ENCODE results near the gene SLC16A12. TPM values are rescaled to one million over a fixed set of nuclear protein-coding genes. Genes with fewer than 3 reads are reported as not detected.

The SLC16A12 gene
- 0.20 and 0.26 TPM in 2 replicates for total RNA-seq (2014; rRNA removed; shearing (Covaris generic))
- 0.63 and 0.97 TPM in 2 replicates for polyA plus RNA-seq (2015; cell fraction: cytosol; rRNA removed)
- polyA plus RNA-seq (2015; cell fraction: nucleus; rRNA removed) = 1.6 and 1.9 TPM in 2 replicates

- DNase-seq (ENCODE audit: low read depth) = no peak
These were observed at the start of gene SLC16A12 for GRCh38 chr10:89535171-89536012. Gene SLC16A12, minus strand, starts transcription at chr10:89535594. Its CDS starts 73,016 bp downstream, at chr10:89462578.

DNA sequence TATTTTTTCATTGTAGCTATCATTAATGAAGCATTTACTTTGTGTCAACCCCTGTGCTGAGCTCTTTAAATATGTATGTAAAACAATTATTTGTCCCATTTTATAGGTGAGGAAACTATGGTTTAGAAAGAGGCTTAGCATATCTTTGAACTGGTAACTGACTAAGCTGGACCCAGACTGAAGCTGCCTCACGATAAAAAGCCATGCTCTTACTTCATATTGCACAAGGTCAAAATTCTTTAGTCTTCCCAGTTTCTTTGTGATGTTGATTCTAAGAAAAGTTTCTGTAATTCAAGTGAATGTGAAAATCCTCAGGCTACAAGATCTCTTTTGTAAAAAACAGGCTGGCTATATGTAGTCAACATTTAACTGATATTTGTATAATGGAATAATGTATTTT lies 46.6 kb upstream of the SLC16A12 start:
- DNase-seq (ENCODE audit: low read depth) = no peak

DNA sequence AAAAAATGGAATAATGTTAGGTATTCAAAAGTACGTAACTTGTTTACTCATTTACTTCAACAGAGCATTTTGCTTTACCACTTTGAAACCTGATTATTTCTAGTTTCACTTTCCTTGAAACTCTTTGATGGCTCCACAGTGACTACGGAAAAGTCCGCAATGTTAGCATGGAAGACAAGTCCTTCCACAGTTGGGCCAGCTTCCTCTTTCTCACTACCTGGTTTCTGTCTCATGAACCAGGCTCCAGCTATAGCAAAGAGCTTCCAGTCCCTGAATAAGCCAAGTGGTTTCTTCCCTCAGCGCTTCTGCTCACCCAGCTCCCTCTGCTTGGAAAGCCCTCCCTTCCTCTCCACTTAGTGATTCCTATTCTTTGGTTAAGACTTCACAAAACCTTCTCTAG lies 44.8 kb upstream of the SLC16A12 start:
- no peak for DNase-seq (ENCODE audit: low read depth)

GRCh38 chr10:89576696-89577095 lies 41.3 kb upstream of the SLC16A12 start:
- no peak for DNase-seq (ENCODE audit: low read depth)

- no peak for DNase-seq (ENCODE audit: low read depth)
These were observed 40.6 kb upstream of the SLC16A12 start for GRCh38 chr10:89576022-89576421.

DNA sequence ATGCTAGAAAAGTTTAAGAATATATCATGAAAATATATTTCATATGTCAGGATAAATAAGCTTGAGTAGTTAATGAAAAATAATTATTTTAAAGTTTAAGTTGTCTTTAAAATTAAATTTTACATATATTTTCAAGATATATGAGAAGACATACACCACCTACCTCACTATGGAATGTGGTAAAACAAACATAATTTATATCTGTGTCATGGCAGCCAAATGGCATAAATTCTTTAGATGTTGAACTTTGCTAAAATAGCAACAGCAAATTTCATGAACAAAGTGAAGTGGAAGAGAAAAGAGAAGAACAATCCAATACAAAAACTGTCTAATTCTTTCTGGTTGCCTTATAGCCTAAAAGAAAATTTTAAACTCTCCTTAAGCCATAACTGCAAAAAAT lies 39.6 kb upstream of the SLC16A12 start:
- no peak for DNase-seq (ENCODE audit: low read depth)

DNA sequence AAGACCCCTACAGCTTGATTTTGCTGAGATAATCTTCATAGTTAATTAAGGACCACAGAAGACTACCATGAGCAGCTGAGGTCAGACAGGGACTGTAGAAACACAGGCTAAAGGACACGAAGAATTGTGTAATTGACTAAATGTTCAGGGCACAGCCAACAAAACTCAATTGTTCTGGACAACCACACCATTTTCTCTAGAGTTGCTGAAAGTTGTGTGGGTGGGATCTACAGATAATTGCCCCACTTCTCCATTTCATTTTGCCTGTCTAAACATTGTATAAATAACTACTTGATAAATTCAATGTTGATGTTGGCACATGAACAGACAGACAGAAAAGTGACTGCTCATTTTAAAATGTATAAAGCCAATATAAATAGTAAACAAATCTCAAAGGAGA lies 39.0 kb upstream of the SLC16A12 start:
- DNase-seq (ENCODE audit: low read depth) = no peak

- no peak for DNase-seq (ENCODE audit: low read depth)
These were observed 32.3 kb upstream of the SLC16A12 start for GRCh38 chr10:89567576-89568245.

GRCh38 chr10:89566992-89567391 lies 31.6 kb upstream of the SLC16A12 start:
- DNase-seq (ENCODE audit: low read depth) = no peak

DNA sequence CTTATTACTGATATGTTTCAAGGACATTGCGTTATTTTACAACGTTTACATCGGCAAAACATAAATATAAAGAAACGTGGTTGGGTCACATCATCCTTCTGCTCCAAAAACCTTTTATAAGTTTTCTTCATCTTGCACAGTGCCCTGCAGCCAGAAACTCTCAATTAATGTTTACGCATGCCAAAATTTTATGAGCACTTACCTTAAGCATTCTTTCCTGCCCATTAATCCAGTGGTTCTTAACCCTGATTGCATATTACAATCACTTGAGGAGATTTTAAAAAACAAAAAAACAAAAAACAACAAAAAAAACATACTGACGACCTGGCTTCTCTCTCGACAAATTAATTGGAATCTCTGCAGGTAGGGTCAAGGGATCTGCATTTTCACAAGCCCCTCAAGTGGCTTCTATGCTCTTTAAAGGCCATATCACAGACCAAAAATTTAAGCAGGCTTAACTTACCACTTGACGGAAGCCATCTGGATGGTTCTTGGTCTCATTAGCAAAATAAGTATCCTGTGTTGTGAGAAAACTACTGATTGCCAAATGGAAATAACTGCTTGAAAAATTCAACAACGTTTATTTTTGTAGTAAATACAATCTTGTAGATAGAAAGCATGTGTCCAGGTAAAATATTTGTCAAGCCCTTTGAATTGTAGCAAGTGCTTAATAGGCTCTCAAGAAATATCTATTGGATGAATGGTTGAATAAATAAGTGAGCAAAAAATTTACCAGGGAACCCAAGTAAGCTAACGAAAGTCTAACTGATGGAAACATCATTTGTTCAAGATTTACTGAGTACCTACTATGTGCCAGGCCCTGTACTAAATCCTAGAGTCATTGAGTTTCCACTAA lies 30.9 kb upstream of the SLC16A12 start:
- no peak for DNase-seq (ENCODE audit: low read depth)

- DNase-seq (ENCODE audit: low read depth) = no peak
These were observed 29.8 kb upstream of the SLC16A12 start for GRCh38 chr10:89565180-89565579.

DNA sequence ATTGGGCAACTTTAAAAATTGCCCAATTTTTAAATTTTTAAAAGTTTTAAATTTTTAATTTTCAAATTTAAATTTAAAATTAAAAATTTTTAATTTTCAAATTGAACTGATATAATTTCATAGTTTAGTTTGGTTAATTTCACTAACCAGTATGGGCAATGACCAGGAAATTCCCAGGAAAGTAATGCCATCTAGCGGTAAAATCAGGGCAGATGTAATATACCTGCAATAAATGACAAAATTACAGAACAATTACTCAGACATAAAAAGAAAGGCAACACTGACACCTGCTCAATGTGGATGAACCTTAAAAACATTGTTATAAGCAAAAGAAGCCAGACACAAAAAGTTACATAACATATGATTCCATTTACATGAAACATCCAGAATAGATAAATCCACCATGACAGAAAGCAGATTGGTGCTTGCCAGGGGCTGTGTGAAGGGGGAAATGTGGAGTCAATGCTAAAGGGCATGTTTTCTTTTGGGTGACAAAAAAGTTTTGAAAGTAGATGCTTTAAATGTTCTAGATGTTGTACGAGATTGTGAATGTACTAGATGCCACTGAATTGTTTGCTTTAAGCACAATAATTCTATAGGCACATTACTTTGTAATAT lies 28.6 kb upstream of the SLC16A12 start:
- peak; percentile 56 for DNase-seq (ENCODE audit: low read depth)

GRCh38 chr10:89563311-89563710 lies 27.9 kb upstream of the SLC16A12 start:
- no peak for DNase-seq (ENCODE audit: low read depth)

DNA sequence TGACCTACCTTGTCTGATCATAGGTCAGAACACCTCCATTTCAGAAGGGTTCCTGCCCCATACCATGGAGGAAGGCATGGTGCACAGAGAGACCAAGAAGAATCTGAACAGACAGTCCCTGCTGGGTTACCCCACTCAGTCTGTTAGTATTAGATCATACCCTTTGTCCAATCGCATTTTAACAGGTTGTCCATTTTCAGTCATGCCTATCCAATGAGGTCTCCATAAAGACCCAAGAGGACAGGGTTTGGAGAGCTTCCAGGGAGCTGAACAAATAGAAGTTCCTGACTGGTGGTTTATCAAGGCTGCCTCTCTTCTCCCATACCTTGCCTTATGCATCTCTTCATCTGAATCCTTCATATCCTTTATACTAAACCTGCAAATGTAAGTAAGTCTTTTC lies 21.2 kb upstream of the SLC16A12 start:
- DNase-seq (ENCODE audit: low read depth) = no peak

DNA sequence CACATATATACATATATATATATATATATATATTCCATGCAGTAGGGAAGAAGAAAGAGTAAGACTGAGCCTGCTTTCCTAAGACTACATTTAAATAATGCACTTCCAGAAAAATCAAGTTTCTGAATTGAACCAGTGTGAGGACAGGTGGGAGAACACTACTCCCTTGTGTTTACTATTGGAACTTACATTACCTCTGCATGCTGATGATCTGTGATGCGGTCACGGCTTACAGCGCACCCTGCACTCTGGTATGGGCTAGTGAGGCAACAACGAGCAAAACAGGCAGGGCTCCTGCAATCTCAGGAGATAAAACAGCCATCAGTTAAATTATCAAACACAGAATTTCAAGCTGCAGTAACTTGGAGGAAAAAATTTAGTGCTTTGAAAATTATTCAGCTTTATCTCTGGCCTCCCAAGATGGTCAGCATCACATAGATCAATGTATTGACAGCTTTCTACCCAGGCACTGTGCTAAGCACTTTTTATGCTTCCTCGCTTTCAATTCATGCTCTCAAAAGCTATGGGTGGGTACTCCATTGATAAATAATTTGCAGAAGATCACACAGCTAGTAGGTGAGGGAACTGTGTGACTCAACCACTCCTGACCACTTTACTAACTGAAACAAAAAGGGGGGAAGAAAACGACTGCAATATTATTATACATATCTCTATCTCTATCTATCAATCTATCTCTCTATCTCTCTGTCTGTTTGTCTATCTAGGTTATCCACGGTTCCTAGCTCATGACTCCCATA lies 20.5 kb upstream of the SLC16A12 start:
- peak; percentile 29 for DNase-seq (ENCODE audit: low read depth)

DNA sequence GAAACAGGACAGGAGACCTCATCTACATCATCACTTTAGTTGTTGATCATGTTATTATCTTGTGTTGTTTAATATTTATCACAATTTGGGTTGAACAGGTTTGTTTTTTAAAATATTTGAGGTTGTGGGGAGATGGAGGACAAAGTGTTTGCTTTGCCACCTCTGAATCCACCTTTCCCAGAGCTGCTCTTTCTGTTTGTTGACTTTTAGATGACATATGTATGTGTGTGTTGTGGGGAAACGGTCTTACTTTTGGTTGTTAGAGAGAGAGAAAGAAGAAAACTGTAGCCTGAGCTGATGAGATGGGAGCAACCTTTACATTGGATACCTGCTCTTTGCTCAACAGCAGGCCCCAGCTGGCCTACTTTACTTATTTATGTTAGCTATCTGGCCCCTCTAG lies 19.0 kb upstream of the SLC16A12 start:
- no peak for DNase-seq (ENCODE audit: low read depth)

DNA sequence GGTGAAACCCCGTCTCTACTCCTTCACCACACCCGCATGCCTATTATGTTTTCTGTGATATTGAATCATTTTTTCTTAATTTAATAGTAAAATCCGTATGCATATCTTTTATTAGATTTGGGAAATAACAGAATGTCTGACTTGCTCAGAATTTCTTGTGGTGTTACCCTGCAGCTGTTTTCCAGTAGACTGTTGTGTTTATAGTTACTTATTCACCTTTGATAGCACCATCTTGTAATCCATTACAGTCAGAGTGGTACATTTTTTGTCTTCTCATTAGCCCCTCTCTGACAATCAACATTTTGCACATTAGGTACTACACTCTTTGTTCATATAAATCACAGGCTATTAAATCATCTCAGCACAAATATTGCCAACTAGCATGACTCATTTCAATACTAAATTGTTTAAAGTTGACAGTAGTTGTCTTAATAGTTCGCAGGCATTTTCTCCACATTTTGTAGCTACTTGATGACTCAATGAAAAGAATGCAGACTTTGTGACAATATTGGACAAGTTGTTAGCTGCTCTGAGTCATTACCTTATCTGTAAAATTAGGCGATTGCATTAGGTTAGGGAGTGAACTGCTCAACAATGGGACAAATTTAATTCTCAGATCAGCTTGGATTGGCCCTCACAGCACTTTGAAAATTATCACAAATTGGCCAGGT lies 17.8 kb upstream of the SLC16A12 start:
- DNase-seq (ENCODE audit: low read depth) = peak; percentile 94

DNA sequence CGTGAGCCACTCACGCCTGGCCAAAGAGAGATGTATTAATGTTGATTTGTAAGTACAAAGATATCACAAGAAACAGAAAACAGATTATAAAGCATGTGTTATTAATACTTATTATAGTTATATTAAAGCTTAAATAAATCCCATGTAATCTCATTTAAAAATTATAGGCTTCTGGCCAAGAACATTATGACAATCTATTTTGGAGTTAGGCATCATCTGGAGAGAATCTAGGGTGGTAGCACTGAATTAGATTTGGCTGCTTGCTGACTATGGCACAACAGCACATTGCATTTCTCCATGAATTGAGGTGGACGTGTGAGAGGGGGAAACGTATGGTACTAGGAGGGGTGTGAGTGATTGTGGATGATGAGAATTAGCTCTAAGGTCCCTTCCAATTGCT lies 16.8 kb upstream of the SLC16A12 start:
- no peak for DNase-seq (ENCODE audit: low read depth)

DNA sequence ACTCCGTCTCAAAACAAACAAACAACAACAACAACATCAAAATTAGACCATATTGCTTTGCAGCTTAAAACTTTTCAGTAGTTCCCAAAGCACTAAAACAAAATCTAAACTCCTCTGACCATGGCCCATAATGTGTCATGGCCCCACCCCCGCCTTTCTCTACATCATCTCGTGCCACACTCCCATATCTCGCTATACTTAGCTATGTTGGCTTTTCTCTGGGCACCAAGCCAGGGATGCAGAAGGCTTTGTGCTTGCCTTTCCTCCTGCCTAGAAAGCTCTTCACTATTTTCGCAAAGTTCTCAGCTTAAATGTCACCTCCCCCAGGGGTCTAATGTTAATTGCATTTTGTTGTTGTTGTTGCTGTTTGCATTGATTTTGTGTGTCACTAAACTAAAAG lies 15.1 kb upstream of the SLC16A12 start:
- DNase-seq (ENCODE audit: low read depth) = peak; percentile 13

DNA sequence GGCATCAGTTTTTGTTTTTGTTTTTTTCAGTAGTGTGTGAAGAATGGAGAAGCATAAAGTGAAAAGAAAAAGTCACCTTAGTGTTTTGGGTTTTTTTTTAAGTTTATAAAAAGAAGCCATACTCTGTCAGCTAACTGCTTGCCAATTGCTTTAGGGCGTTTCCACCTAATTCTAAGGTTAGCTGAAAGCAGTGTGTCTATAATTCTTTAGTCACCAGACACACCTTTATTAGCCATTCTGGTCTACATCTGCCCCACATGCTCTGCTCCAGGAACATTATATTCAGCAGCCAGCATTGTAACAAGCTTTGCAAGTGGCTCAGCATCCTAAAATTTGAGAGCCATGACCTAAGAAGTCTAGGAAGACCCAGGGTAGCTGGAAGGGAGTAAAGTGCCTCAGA lies 14.1 kb upstream of the SLC16A12 start:
- no peak for DNase-seq (ENCODE audit: low read depth)
